Naive thymus-derived CD8-positive, alpha-beta T cell (primary cell): ENCODE measurements around the gene KBTBD2. TPM values are rescaled to one million over a fixed set of nuclear protein-coding genes. Genes with fewer than 3 reads are reported as not detected.
"Not testable (repeated sequence)": the region's sequence is repeated elsewhere in the genome, so short reads cannot be mapped to it uniquely, and the experiment has no call there.

ENCODE experiments used
- ATAC-seq, 2 donors: fragments of 150-1000 bp; cut with Tn5 transposase in 1 of 2; sonication (Bioruptor Pico), chemical (Tn5 transposase) in 1 of 2; 1 replicate in 1 of 2; 2 replicates in 1 of 2; pipeline ENCODE4 v1.10.0; 2021; ENCODE audit warnings: mild to moderate bottlenecking in 2 of 2, moderate library complexity in 2 of 2
- POLR2A ChIA-PET: fragments of 350-600 bp; sonication (Branson Sonifier 250); formaldehyde crosslinking; loops from one replicate; lab custom pipeline; 2021; ENCODE audit warnings: antibody characterized with exemption; lab: Charles Lee
- DNase-seq, 10 donors: peaks; one replicate each; pipeline versions ENCODE4 v3.0.0 to v3.0.0-alpha.2; 2020 to 2022
- H3K27ac Mint-ChIP-seq, 10 donors: one replicate each; pipeline ENCODE4 v1.8.0; 2020 to 2022; ENCODE audit warnings: mild to moderate bottlenecking in 10 of 10, mixed read lengths in 10 of 10, moderate library complexity in 4 of 10, inconsistent platforms in 1 of 10
- H3K27me3 Mint-ChIP-seq, 5 donors: one replicate each; pipeline ENCODE4 v1.8.0; 2021 to 2022; ENCODE audit warnings: mixed read lengths in 5 of 5
- H3K36me3 Mint-ChIP-seq, 3 donors: one replicate each; pipeline ENCODE4 v1.8.0; 2020 to 2022; ENCODE audit warnings: mixed read lengths in 3 of 3, mild to moderate bottlenecking in 2 of 3, inconsistent platforms in 1 of 3
- H3K4me1 Mint-ChIP-seq, 4 donors: one replicate each; pipeline ENCODE4 v1.8.0; 2021 to 2022; ENCODE audit warnings: mixed read lengths in 4 of 4
- H3K4me3 Mint-ChIP-seq, 10 donors: one replicate each; pipeline ENCODE4 v1.8.0; 2020 to 2022; ENCODE audit warnings: mild to moderate bottlenecking in 10 of 10, mixed read lengths in 10 of 10, moderate library complexity in 6 of 10, inconsistent platforms in 1 of 10
- H3K9me3 Mint-ChIP-seq, 9 donors: one replicate each; pipeline ENCODE4 v1.8.0; 2020 to 2022; ENCODE audit warnings: mixed read lengths in 9 of 9, mild to moderate bottlenecking in 3 of 9, inconsistent platforms in 1 of 9, moderate library complexity in 1 of 9
- polyA plus RNA-seq, 3 donors: library from polyadenylated mRNA; unstranded; fragments of 300-500 nt; fragmentation: Illumina TruSeq; gene quantifications; one replicate each; pipeline ENCODE4 v1.2.3, GENCODE V29; 2021
- total RNA-seq, 8 experiments: library from RNA in 2 of 8; stranded (reverse) in 2 of 8; gene quantifications; one replicate each; pipeline ENCODE4 v1.2.3 and lab custom pipeline; 2021 to 2026

KBTBD2 gene
- total RNA-seq (10 to 100 TPM; 58.5 to 64.6 TPM), polyA plus RNA-seq (10 to 100 TPM; 15.7 to 24.7 (median 16.2) TPM), total RNA-seq (lab: John Stamatoyannopoulos, UW) (41.8 to 118 (median 90.9) reads per million in 6 experiments)

DNA sequence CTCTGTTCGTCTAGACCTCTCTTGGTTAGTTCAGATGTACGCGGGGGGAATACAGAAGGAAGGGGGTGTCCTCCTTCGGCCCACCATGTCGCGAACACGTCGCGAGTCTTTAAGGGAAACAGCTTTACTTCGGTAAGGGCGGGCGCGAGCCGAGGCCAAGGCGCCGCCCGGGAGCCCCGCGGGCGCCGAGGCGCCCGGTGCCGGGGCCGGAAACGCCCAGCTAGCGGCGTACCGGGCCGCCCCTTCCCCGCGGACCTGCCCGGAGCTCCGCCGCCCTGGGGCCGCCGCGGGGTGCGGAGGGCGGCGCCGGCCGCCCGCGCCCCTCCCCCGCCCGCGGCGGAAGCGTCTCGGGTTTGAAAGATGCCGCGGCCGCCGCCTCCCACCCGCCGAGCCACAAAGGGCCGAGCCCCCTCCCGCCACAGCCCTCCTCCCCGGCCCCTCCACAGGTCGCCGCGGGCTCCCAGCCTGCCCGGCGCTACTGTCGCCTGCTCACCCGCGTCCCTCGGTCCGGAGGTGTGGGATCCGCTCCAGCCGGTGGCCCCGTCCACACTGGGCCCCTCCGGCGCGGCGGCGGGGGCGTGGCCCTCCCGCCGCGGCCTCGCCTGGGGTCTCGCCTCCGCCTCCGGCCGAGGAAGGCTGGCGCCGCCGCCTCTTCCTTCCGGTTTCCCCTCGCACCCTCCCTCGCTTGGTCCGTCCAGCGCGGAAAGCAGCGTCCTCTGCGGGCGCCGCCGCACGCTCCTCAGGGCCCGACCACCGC is at the start of gene KBTBD2:
TSS of gene KBTBD2 (minus strand) at position 718 of the 757 bp plus-strand sequence. CDS start 12,156 bp downstream, outside the sequence.
- Mint-ChIP-seq H3K4me3 (peak within 1 kb of the TSS; percentile 88 to 97 (median 96)), H3K27me3 (no peaks in the 10 kb centered on the region), H3K36me3 (peaks cover 0 to 9% (median 0%) of the 10 kb centered on the region in 3 donors), H3K9me3 (no peaks in the 10 kb centered on the region), H3K4me1 (peaks cover 23 to 63% (median 52%) of the 10 kb centered on the region in 4 donors), H3K27ac (peak within 1 kb of the TSS; percentile 98 to 100 (median 99))
- DNase-seq: peak; percentile 55 to 83 (median 72)
- ATAC-seq: peak; percentile 60 to 63
- POLR2A ChIA-PET: interaction anchor here (0.6 to 5.0 kb wide), 18 partner anchors 8 to 401 kb away, joined by 3 to 50 read pairs (median 7); partner anchors contain the start of genes AVL9, BBS9, LSM5 and NT5C3A

DNA sequence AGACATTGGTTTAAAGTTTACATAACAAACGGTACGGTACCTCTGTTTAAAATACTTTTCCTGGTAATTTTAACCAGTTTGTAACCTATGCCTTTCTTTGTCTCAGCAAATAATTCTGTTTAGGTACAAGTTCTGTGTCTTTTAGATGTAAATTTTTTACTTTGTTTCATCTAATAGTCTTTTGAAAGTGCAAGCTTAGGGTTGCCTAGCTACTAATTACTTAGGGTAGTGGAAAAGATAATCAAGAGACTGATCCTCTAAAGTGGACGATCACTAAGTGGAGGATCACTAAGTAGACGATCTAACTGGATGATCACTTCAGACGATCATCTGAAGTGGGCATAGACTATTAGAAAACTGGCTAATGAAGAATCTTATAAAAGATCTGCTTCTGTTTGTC is 49.6 kb upstream of the KBTBD2 start:
- POLR2A ChIA-PET: interaction anchor here (3.8 kb wide), 1 partner anchor 50 kb away, joined by 28 read pairs; the partner anchor contains the start of gene KBTBD2

GRCh38 chr7:32937344-32938174 is 46.0 kb upstream of the KBTBD2 start:
- ATAC-seq: no peak
- no peak overlapping the region for H3K27ac Mint-ChIP-seq
- peaks cover 0 to 3% (median 0%) of the 10 kb centered on the region in 5 donors for H3K27me3 Mint-ChIP-seq
- H3K9me3 Mint-ChIP-seq: no peaks in the 10 kb centered on the region
- DNase-seq: no peak
- H3K4me3 Mint-ChIP-seq: no peak overlapping the region
- POLR2A ChIA-PET: interaction anchor here (0.7 kb wide), 1 partner anchor 46 kb away, joined by 3 read pairs; the partner anchor contains the start of gene KBTBD2
- peaks cover 4 to 20% (median 10%) of the 10 kb centered on the region in 4 donors for H3K4me1 Mint-ChIP-seq
- H3K36me3 Mint-ChIP-seq: peaks cover 0 to 2% (median 0%) of the 10 kb centered on the region in 3 donors

More for the DNA sequence above, 49.6 kb upstream of the KBTBD2 start:
- H3K36me3 Mint-ChIP-seq: no peaks in the 10 kb centered on the region
- H3K4me1 Mint-ChIP-seq: peaks cover 4 to 20% (median 10%) of the 10 kb centered on the region in 4 donors
- DNase-seq: no peak
- peak overlapping the region in 8 of 10 donors; percentile 79 to 93 (median 87) for H3K4me3 Mint-ChIP-seq
- H3K27ac Mint-ChIP-seq: peak overlapping the region in 1 of 10 donors; percentile 65
- no peak for ATAC-seq
- H3K27me3 Mint-ChIP-seq: peaks cover 0 to 11% (median 7%) of the 10 kb centered on the region in 5 donors
- H3K9me3 Mint-ChIP-seq: no peaks in the 10 kb centered on the region

- POLR2A ChIA-PET: interaction anchor here (0.7 kb wide), 1 partner anchor 45 kb away, joined by 3 read pairs; the partner anchor contains the start of gene KBTBD2
- H3K4me3 Mint-ChIP-seq: no peak overlapping the region
- peaks cover 0 to 2% (median 0%) of the 10 kb centered on the region in 3 donors for H3K36me3 Mint-ChIP-seq
- H3K27me3 Mint-ChIP-seq: no peaks in the 10 kb centered on the region
- no peak overlapping the region for H3K27ac Mint-ChIP-seq
- DNase-seq: no peak
- no peaks in the 10 kb centered on the region for H3K9me3 Mint-ChIP-seq
- ATAC-seq: no peak
- H3K4me1 Mint-ChIP-seq: peaks cover 0 to 13% (median 3%) of the 10 kb centered on the region in 4 donors
These were observed 45.1 kb upstream of the KBTBD2 start for GRCh38 chr7:32936689-32937088.

- Mint-ChIP-seq H3K36me3 (peaks cover 0 to 2% (median 0%) of the 10 kb centered on the region in 3 donors), H3K27me3 (no peaks in the 10 kb centered on the region), H3K27ac (peak overlapping the region in 1 of 10 donors; percentile 38), H3K4me1 (peaks cover 0 to 6% (median 0%) of the 10 kb centered on the region in 4 donors), H3K4me3 (no peak overlapping the region), H3K9me3 (no peaks in the 10 kb centered on the region)
- POLR2A ChIA-PET: no interaction called here
- no peak for ATAC-seq
- no peak for DNase-seq
These were observed 44.0 kb upstream of the KBTBD2 start for GRCh38 chr7:32935558-32935957.

- peaks cover 0 to 14% (median 0%) of the 10 kb centered on the region in 4 donors for H3K4me1 Mint-ChIP-seq
- peaks cover 0 to 5% (median 4%) of the 10 kb centered on the region in 3 donors for H3K36me3 Mint-ChIP-seq
- H3K27ac Mint-ChIP-seq: no peak overlapping the region
- H3K27me3 Mint-ChIP-seq: no peaks in the 10 kb centered on the region
- DNase-seq (no peak), ATAC-seq (no peak)
- POLR2A ChIA-PET: no interaction called here
- no peaks in the 10 kb centered on the region for H3K9me3 Mint-ChIP-seq
- no peak overlapping the region for H3K4me3 Mint-ChIP-seq
These were observed 38.8 kb upstream of the KBTBD2 start for GRCh38 chr7:32930378-32930777.

DNA sequence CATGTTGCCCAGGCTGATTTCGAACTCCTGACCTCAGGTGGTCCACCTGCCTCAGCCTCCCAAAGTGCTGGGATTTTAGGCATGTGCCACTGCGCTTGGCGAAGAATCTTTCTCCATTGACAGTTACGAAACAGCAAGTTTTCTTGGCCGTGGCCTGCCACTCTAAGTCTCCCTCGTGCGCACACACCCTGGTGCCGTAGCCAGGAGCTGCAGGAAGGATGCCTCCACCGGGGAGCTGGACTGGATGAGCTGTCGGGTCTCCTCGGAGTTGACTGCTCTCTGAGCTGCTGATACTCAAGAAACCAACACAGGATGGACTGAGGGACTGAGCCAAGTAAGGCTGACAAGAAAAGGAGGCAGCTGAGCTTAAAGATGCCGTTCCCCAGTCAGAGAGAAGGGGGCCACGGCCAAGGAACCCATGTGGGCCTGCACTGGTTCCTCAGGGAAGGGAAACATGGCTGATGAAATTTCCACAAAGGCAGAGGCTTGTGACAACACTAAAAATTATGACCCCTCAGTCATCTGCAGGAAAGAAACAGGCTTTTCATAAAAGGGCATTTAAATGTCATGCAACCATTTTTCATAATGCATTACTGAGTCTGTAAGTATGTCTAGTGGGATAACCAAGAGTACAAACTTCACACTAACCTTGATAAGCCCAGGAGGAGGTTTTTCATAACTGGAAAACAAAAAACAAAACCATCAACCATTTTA is 38.0 kb upstream of the KBTBD2 start:
- H3K9me3 Mint-ChIP-seq: no peaks in the 10 kb centered on the region
- H3K27me3 Mint-ChIP-seq: no peaks in the 10 kb centered on the region
- H3K4me3 Mint-ChIP-seq: no peak overlapping the region
- POLR2A ChIA-PET: interaction anchor here (0.5 kb wide), 1 partner anchor 81 kb away, joined by 3 read pairs; no protein-coding TSS in a partner anchor
- no peak for DNase-seq
- no peak for ATAC-seq
- peaks cover 0 to 5% (median 4%) of the 10 kb centered on the region in 3 donors for H3K36me3 Mint-ChIP-seq
- H3K27ac Mint-ChIP-seq: no peak overlapping the region
- peaks cover 0 to 14% (median 0%) of the 10 kb centered on the region in 4 donors for H3K4me1 Mint-ChIP-seq

GRCh38 chr7:32928785-32929298 is 37.3 kb upstream of the KBTBD2 start:
- Mint-ChIP-seq H3K36me3 (peaks cover 0 to 5% (median 4%) of the 10 kb centered on the region in 3 donors), H3K27ac (no peak overlapping the region), H3K9me3 (no peaks in the 10 kb centered on the region), H3K4me3 (no peak overlapping the region), H3K4me1 (peaks cover 0 to 14% (median 0%) of the 10 kb centered on the region in 4 donors), H3K27me3 (no peaks in the 10 kb centered on the region)
- ATAC-seq: no peak
- POLR2A ChIA-PET: no interaction called here
- no peak for DNase-seq

- Mint-ChIP-seq H3K4me3 (no peak overlapping the region), H3K27me3 (peaks cover 0 to 3% (median 0%) of the 10 kb centered on the region in 5 donors), H3K27ac (no peak overlapping the region), H3K36me3 (peaks cover 0 to 10% (median 0%) of the 10 kb centered on the region in 3 donors), H3K4me1 (peaks cover 0 to 4% (median 1%) of the 10 kb centered on the region in 4 donors), H3K9me3 (no peaks in the 10 kb centered on the region)
- no peak for ATAC-seq
- no peak for DNase-seq
- POLR2A ChIA-PET: no interaction called here
These were observed 30.3 kb upstream of the KBTBD2 start for GRCh38 chr7:32921896-32922295.

DNA sequence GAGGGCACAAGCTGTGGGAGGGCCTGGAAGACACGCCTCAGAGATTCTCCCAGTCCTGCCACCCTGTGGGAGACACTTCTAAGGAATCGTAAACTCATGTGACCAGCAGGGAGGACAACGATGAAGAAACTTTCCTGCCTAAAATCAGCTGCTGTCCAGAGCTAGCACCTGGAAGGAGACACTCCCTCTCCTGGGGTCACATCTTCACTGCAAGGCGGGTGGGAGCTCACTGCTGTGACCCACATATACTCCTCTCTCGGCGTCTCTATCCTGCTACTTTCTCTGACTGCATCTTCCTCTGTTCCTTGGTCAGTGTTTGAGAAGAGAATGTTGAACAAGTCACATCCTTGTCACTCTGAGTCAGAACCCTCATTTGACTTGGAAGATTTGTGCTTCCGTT is 25.4 kb upstream of the KBTBD2 start:
- ATAC-seq, POLR2A ChIA-PET, H3K27ac Mint-ChIP-seq, H3K27me3 Mint-ChIP-seq, H3K9me3 Mint-ChIP-seq, H3K4me1 Mint-ChIP-seq, H3K4me3 Mint-ChIP-seq, DNase-seq: not testable (repeated sequence)
- H3K36me3 Mint-ChIP-seq: peaks cover 0 to 11% (median 0%) of the 10 kb centered on the region in 3 donors

DNA sequence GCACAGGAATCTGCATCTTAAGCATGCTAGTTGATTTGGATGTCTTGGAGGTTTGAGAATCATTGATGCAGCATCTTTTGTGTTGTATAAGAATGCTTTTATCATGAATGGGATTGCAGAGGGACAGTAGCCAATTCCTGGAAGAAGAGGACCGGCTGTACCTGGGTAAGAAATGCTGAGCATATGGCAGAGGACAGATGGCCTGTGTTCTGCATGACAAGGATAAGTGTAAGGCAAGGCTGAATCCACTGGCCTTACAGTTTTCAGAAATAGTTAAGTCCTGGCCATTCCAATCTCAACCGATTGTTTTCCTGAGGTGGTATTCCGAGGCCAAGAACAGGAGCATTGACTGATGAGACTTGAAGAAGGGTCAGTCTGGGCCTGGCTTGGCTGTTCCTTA is 24.4 kb upstream of the KBTBD2 start:
- Mint-ChIP-seq H3K27ac (no peak overlapping the region), H3K36me3 (peaks cover 0 to 9% (median 0%) of the 10 kb centered on the region in 3 donors), H3K4me3 (no peak overlapping the region), H3K9me3 (no peaks in the 10 kb centered on the region), H3K4me1 (peaks cover 0 to 6% (median 0%) of the 10 kb centered on the region in 4 donors), H3K27me3 (no peaks in the 10 kb centered on the region)
- DNase-seq (no peak), ATAC-seq (no peak)
- POLR2A ChIA-PET: no interaction called here
